GM18499 (cell line): ENCODE data around the gene AGAP9.
"Not testable (repeated sequence)": the region's sequence is repeated elsewhere in the genome, so short reads cannot be mapped to it uniquely, and the experiment has no call there.

Source experiments
- ATAC-seq: cut with Tn5 transposase; IDR thresholded peaks from one replicate; pipeline ENCODE4 v1.9.1; 2021; ENCODE audit warnings: moderate number of reproducible peaks; ENCODE audit not compliant: insufficient read depth, unreplicated experiment

The AGAP9 gene

DNA sequence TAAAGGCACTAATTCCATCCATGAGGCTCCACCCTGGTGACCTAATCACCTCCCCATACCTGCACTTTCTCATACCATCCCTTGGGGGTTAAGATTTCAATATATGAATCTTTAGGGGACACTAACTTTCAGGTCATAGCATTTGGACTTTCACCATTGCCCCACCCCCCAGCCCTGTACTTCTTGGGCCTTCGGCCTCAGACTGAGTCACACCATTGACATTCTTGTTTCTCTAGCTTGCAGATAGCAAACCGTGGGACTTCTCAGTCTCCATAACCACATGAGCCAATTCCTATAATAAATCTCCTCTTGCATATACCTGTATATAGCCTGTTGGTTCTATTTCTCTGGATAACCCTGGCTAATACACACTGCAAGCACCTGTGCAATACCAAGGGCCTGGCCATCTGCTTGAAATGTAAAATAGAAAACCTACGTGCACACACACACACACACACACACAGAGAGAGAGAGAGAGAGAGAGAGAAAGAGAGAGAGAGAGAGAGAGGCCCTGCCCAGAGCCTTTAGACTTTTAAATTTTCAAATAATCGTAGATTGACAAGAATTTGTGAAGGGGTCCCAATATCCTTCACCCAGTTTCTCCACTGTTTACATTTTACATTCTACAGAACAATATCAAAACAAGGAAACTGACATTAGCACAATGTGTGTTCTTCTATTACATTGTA is 64.8 kb downstream of the AGAP9 start:
- ATAC-seq: no peak

- no peak for ATAC-seq
Measured at GRCh38 chr10:47457826-47458225, 65.6 kb downstream of the AGAP9 start.

GRCh38 chr10:47457528-47457820 is 66.0 kb downstream of the AGAP9 start:
- ATAC-seq: no peak

DNA sequence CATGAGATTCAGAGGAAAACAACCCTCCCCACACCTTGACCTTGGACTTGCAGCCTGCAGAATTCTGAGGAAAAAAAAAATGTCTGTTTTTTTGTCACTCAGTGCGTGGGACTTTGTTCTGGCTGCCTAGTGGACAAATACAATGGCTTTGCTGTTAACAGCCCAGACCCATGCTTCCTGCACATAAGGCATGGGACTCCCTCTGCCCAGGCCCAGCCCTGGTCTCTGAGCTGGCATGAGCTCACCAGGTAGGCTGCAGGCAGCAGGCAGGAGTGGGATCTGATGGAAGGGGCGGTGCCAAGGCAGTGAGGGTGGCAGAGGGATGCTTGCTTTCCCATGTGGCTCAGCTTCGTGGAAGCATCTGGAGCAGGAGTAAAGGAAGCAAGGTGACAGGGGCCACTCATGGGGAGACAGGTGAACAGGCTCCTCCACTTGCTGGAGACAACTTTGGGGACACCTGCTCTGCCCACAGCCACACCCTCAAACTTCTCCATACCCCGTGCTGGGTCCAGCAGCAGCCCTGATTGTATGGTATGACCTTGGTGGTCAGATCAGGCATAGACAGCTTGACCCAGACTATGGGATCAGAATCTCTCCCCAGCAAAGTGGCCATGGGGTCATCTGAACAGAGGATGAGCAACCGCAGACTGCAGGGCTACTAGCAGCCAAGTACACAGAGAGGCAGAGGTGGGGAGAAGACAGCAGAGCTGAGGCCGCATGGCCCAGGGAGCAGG is 66.5 kb downstream of the AGAP9 start:
- ATAC-seq: no peak

DNA sequence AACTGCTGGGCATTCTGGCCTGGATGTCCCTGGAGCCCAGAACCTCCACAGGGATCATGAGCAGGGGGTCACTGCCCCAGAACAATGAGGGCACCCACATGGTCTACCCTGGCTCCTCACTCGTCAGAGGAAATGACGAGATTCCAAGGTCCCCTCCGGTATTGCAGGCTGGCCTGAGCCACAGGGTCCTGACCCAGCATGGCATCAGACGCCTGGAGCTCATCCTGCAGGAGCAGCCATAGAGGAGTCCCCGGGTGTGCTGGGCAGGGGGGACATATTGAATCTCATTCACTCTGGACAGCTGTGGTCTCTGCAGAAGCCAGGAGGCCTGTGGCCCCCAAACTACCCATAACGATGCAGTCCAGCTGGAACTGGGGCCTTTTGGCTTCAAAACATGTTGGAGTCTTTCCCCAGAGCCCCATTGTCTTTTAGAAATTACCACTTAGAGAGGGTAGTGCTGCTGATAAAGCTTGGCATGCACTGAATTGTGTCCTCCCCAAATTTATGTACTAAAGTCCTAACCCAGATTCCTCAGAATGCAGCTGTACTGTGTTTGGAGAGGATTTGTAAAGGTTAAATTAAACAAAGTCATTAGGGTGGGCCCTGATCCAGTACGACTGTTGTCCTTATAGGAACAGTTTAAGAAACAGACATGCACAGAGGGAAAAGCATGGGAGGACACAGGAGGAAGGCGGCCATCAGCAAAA is 67.2 kb downstream of the AGAP9 start:
- ATAC-seq: no peak

- not testable (repeated sequence) for ATAC-seq
Measured at GRCh38 chr10:47455350-47456078, 67.9 kb downstream of the AGAP9 start.

GRCh38 chr10:47454780-47455058 is 68.7 kb downstream of the AGAP9 start:
- no peak for ATAC-seq

DNA sequence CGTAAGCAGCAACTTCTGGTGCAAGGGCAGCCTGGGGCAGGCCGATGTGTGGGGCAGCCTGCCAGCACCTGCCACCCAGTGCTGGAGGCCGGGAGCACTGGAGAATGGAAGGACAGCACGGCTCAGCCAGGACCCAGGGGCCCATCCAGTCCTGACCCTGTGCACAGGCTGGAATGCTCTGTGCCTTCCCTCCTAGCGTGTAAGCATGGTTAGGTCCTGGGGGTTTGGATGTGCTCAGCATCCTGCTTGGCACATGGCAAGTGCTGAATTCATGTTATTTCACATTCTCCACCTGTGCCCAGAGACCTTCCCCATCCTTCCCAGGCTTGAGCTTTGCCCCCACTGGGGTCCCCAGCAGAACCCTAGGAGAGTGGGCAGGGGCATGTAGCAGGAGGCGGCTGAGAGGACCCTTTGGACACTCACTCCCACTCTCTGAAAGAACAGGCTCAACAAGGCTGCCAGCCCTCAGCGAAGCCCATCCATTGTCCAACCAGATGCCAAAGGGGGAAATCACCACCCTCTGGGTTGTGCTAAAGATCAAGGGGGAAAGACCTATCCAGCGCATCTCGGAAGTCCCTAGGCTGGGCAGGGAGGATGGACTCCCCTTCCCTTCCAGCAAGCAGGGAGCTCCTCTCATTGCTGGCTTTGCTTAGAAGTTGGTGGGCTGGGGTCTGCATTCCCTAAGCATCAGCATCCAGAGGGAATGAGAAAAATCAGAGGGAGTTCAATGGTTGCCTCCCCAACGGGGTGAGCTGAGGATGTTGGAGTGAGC is 69.2 kb downstream of the AGAP9 start:
- ATAC-seq: no peak

GRCh38 chr10:47453141-47454007 is 70.1 kb downstream of the AGAP9 start:
- ATAC-seq: no peak

DNA sequence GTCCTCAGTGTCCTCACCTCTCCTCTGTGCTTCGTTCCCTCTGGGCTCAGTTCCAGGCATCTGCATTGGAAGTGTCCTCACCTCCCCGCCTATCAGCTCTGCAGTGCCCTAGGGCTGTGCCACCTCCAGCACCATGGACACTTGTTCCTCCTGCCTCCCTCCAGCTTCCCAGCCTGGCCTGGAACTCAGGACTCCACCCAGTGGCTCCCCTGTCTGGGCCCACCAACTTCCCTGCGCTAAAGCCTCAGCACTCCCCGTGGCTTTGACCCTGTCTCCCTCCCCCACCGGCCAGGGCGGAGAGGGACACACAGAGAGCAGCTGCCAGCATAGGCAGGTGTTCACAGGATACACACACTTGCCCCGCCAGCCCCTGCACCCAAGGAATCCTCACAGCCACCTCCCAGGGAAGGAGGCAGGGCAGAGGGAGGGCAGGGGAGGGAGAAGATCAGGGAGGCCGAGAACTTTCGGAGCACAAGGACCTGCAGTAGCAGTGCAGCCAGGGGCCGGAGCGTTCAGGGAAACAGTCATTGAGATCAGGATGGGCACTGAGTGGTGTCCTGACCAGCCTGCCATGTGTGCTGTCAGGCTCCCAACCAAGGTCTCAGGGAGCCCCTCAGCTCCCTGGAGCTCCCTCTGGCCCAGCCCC is 70.8 kb downstream of the AGAP9 start:
- ATAC-seq: no peak

DNA sequence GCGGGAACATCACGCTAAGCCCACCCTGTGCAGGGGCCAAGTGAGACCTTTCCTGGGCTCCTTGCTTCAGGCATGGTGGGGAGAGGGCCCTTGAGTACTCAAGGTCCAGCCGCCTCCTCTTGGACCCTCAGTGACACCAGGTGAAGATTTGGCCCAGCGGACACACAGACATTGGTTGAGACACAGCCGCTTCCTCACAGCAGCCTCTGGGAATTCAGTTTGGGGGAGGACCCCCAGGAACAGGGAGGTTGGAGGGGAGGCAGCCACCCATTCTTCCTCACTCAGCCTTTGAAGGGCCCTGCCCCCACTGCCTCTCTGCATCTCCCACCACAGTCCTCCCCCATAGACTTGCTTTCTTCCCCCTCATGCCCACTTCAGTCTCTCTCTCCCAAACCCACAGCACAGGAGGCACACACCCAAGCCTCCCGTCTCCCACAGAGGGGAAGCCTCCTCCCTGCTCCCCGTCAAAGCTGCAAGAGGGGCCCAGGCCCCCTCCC is 71.4 kb downstream of the AGAP9 start:
- ATAC-seq: no peak
